Measurements from ENCODE around the gene HCK. TPM values are rescaled to one million over a fixed set of nuclear protein-coding genes. Genes with fewer than 3 reads are reported as not detected.

Gene HCK
- total and polyA plus RNA-seq, 9 of the 15 experiments (the other 6 are each of a cell fraction or from before 2014, with no cell fraction given), result 0.09 to 0.51 (median 0.27) TPM; not detected in 6

- in situ Hi-C loops (cut with MboI), result no loop called here
- POLR2A ChIA-PET, result interaction anchor here (0.7 to 1.5 kb wide), 3 partner anchors 14 to 493 kb away, joined by 3 to 4 read pairs (median 3); no protein-coding TSS in a partner anchor
- DNase-seq (ENCODE audit: extremely low read depth in 1 of 4, low spot score in 3 of 4), result no peak
- no peak overlapping the region for H2AFZ ChIP-seq (ENCODE audit: low read depth, low read length)
- no peak overlapping the region for H3K4me2 ChIP-seq (ENCODE audit: insufficient read depth, low read length)
- H3K79me2 ChIP-seq (ENCODE audit: control insufficient read depth, insufficient read depth, low read length), result peaks cover 8% of the 10 kb centered on the region; the same call in 2 of the 3 replicates
- peaks cover 14% of the 10 kb centered on the region for H4K20me1 ChIP-seq (replicated peaks; ENCODE audit: control insufficient read depth, insufficient read depth, low read length)
- FAIRE-seq, result no peak
- ATAC-seq, result no peak
- CTCF ChIA-PET (ENCODE audit: low intra/inter-chr PET ratio), result no interaction called here
- no peak overlapping the region for H3K4me3 ChIP-seq
- no peak overlapping the region for H3K27ac ChIP-seq (ENCODE audit: extremely low read depth, low read depth, low read length)
- H3K9ac ChIP-seq (ENCODE audit: insufficient read depth in 1 of 2, low read depth in 2 of 2, low read length in 2 of 2), result no peak overlapping the region
- intact Hi-C loops (cut with micrococcal nuclease), result no loop called here
- H3K4me1 ChIP-seq (replicated peaks in 1 of 2; ENCODE audit: control insufficient read depth in 2 of 2, insufficient read depth in 2 of 2, low read length in 2 of 2), result no peaks in the 10 kb centered on the region
- H3K27me3 ChIP-seq (ENCODE audit: control insufficient read depth in 2 of 2, insufficient read depth in 2 of 2, low read length in 2 of 2), result no peaks in the 10 kb centered on the region
- 82% methylated on average over 3 of the region's 3 CpGs for WGBS (ENCODE audit: insufficient coverage, low coverage, missing lambda C conversion rate)
- no peaks in the 10 kb centered on the region for H3K9me3 ChIP-seq (replicated peaks; ENCODE audit: control insufficient read depth, insufficient read depth, low read depth, low read length)
- H3K9me1 ChIP-seq (ENCODE audit: control insufficient read depth, insufficient read depth, low read length), result no peaks in the 10 kb centered on the region
- BruUV-seq (replicated peaks), result no TSS peak
- peaks cover 78% of the 10 kb centered on the region for H3K36me3 ChIP-seq (ENCODE audit: control insufficient read depth, insufficient read depth, low read length)
- TF ChIP-seq ZNF449 (CRISPR knock-in tag; IDR thresholded peaks at IDR 0.05) (no peak), PHF8 (IDR thresholded peaks at IDR 0.05; ENCODE audit: borderline replicate concordance, low read length) (no peak), CSDE1 (IDR thresholded peaks at IDR 0.05) (no peak), ZNF507 (tag; conservative IDR thresholded peaks at IDR 0.05) (no peak), TEAD4 (IDR thresholded peaks at IDR 0.05; ENCODE audit: low read length) (no peak), TEAD4 (CRISPR knock-in tag; IDR thresholded peaks at IDR 0.05; ENCODE audit: borderline replicate concordance) (no peak), ZKSCAN3 (CRISPR knock-in tag; IDR thresholded peaks at IDR 0.05) (no peak), LEF1 (IDR thresholded peaks at IDR 0.05) (no peak), BRCA1 (IDR thresholded peaks at IDR 0.05) (no peak), BRCA1 (CRISPR knock-in tag; IDR thresholded peaks at IDR 0.05) (no peak), DLX4 (CRISPR knock-in tag; IDR thresholded peaks at IDR 0.05) (no peak), RBM25 (IDR thresholded peaks at IDR 0.05; ENCODE audit: low read depth, low read length, severe bottlenecking) (no peak), ZZZ3 (IDR thresholded peaks at IDR 0.05) (no peak), THRA (IDR thresholded peaks at IDR 0.05) (no peak), EWSR1 (IDR thresholded peaks at IDR 0.05; ENCODE audit: borderline replicate concordance, low read depth, partially characterized antibody) (no peak), HDAC3 (IDR thresholded peaks at IDR 0.05; ENCODE audit: borderline replicate concordance, partially characterized antibody) (no peak), USF2 (CRISPR knock-in tag; IDR thresholded peaks at IDR 0.05) (no peak)
Measured at GRCh38 chr20:32135983-32136515, 84.0 kb downstream of the HCK start.

All from K562 (cell line).